Ovary (tissue), 9 donors: Measurements from ENCODE around the gene USP10. TPM values are rescaled to one million over a fixed set of nuclear protein-coding genes. Genes with fewer than 3 reads are reported as not detected.

Experiments
- DNase-seq, 5 donors: peaks; one replicate each; pipeline ENCODE4 v3.0.0-alpha.2; 2019 to 2020
- H3K27ac ChIP-seq, 2 donors: fragments of 200-600 bp; one replicate each; pipeline versions ENCODE4 v1.5.1 to v1.8.0; 2019 to 2022
- H3K27me3 ChIP-seq: fragments of 200-600 bp; one replicate; pipeline ENCODE4 v1.8.0; 2022
- H3K36me3 ChIP-seq: fragments of 200-600 bp; sonication (generic); one replicate; pipeline ENCODE4 v1.5.1; 2019
- H3K4me1 ChIP-seq: one replicate; pipeline ENCODE4 v1.8.1; 2013; ENCODE audit warnings: mild to moderate bottlenecking, moderate library complexity; ENCODE audit not compliant: insufficient read depth
- H3K4me3 ChIP-seq: fragments of 200-600 bp; sonication (generic); one replicate; pipeline ENCODE4 v1.5.1; 2017
- H3K9me3 ChIP-seq, 2 donors: fragments of 200-600 bp in 1 of 2; sonication (generic) in 1 of 2; one replicate each; pipeline versions ENCODE4 v1.5.1 to v1.8.1; 2013 to 2019; ENCODE audit warnings: mild to moderate bottlenecking in 1 of 2, moderate library complexity in 1 of 2
- CTCF ChIP-seq, 3 donors: fragments of 450-650 bp in 2 of 3; fragments of 200-600 bp in 1 of 3; IDR thresholded peaks; one replicate each; pipeline versions ENCODE4 v1.5.1 to v1.8.0; 2016 to 2022; ENCODE audit warnings: antibody characterized with exemption in 3 of 3, mild to moderate bottlenecking in 1 of 3
- EP300 ChIP-seq: sonication (generic); formaldehyde crosslinking; IDR thresholded peaks from one replicate; pipeline ENCODE4 v1.6.1; 2017; ENCODE audit warnings: antibody characterized with exemption
- POLR2A ChIP-seq: fragments of 450-650 bp; IDR thresholded peaks from one replicate; pipeline ENCODE4 v1.6.1; 2017; ENCODE audit warnings: antibody characterized with exemption, mild to moderate bottlenecking, moderate library complexity
- WGBS, 3 donors: extraction: QIAGEN DNeasy Blood & Tissue Kit in 1 of 3; methylation state at CpG; one replicate each; pipeline versions ENCODE4 v1.1.5 to v1.1.7; 2013 to 2017; 5-methylcytosine and 5-hydroxymethylcytosine counted together
- intact Hi-C, 4 donors: fragments of 100-400 bp; cut with DNase I; formaldehyde crosslinking; loops; one replicate each; pipeline versions ENCODE4 v1.11.0 to v1.15.1; 2022 to 2023
- polyA plus RNA-seq, 2 donors: library from polyadenylated mRNA; stranded (reverse); fragments of 200-250 nt in 1 of 2; fragments of 350-450 nt in 1 of 2; fragmentation: Illumina TruSeq in 1 of 2; extraction: RNeasy Lipid Tissue Mini Kit (QIAGEN cat#74804) in 1 of 2; gene quantifications; one replicate each; pipeline ENCODE4 v1.2.3, GENCODE V29; 2013 to 2014
- total RNA-seq, 7 donors: library from RNA; depleted of rRNA in 2 of 7; stranded (reverse); fragments of >200 nt in 2 of 7; fragmentation: NEBNext Ultra II Directional in 3 of 7; extraction: Animal tissue kit (Norgen Biotek cat#: 25700) in 3 of 7; gene quantifications; one replicate each; pipeline versions ENCODE4 v1.1.0 to v1.2.4, GENCODE V29; 2016 to 2023
- donor health status: DM: no; HTN: no; CAD: no; lungs with moderate emphysema.
- donor health status: DM: no; HTN: no; CAD: no.
- donor health status: Bipolar disorder and iron deficiency.
- donor health status: DM: yes; HTN: yes; CAD: no.
- donor health status: DM: no; HTN: no; CAD: no.
- donor health status: DM: yes; HTN: yes; CAD: no.

Gene USP10
- total and polyA plus RNA-seq, 9 donors, result 24.6 to 98.8 (median 71.4) TPM

GRCh38 chr16:84765616-84766580, 66.1 kb downstream of the USP10 start:
- H3K4me3 ChIP-seq, result no peak overlapping the region
- no peak for DNase-seq
- H3K27me3 ChIP-seq, result no peaks in the 10 kb centered on the region
- peak overlapping the region in 1 of 2 donors; percentile 69 for H3K27ac ChIP-seq
- H3K4me1 ChIP-seq, result peaks cover 7% of the 10 kb centered on the region
- 65 to 80% (median 74%) methylated on average over 17 of the region's 17 CpGs for WGBS, 3 donors
- intact Hi-C loops, result loop anchor here in 1 of 4 donors (5.0 kb wide), 1 partner anchor 71 kb away; no protein-coding TSS in a partner anchor
- no peaks in the 10 kb centered on the region for H3K36me3 ChIP-seq
- TF ChIP-seq POLR2A, result no peak
- no peak for TF ChIP-seq CTCF (IDR thresholded peaks at IDR 0.05)
- TF ChIP-seq EP300, result no peak
- H3K9me3 ChIP-seq, result no peaks in the 10 kb centered on the region

- 23 to 37% (median 23%) methylated on average over 11 of the region's 11 CpGs for WGBS, 3 donors
- Histone ChIP-seq H3K4me1 (peaks cover 7% of the 10 kb centered on the region), H3K27ac (peak overlapping the region in 1 of 2 donors; percentile 69), H3K36me3 (no peaks in the 10 kb centered on the region), H3K4me3 (no peak overlapping the region), H3K27me3 (no peaks in the 10 kb centered on the region), H3K9me3 (no peaks in the 10 kb centered on the region)
- no peak for DNase-seq
- intact Hi-C loops, result loop anchor here in 1 of 4 donors (5.0 kb wide), 1 partner anchor 70 kb away; no protein-coding TSS in a partner anchor
- TF ChIP-seq CTCF (IDR thresholded peaks at IDR 0.05) (no peak), EP300 (no peak), POLR2A (no peak)
Measured at GRCh38 chr16:84766978-84767773, 67.4 kb downstream of the USP10 start.

GRCh38 chr16:84768061-84768807, 68.4 kb downstream of the USP10 start:
- DNase-seq, result no peak
- Histone ChIP-seq H3K27ac (no peak overlapping the region), H3K9me3 (no peaks in the 10 kb centered on the region), H3K27me3 (no peaks in the 10 kb centered on the region), H3K4me3 (no peak overlapping the region), H3K36me3 (no peaks in the 10 kb centered on the region), H3K4me1 (peaks cover 7% of the 10 kb centered on the region)
- TF ChIP-seq EP300, result no peak
- no peak for TF ChIP-seq CTCF (IDR thresholded peaks at IDR 0.05)
- TF ChIP-seq POLR2A, result no peak
- 58 to 76% (median 61%) methylated on average over 4 of the region's 4 CpGs for WGBS, 3 donors
- intact Hi-C loops, result loop anchor here in 1 of 4 donors (5.0 kb wide), 1 partner anchor 69 kb away; no protein-coding TSS in a partner anchor

GRCh38 chr16:84768808-84769197, 69.0 kb downstream of the USP10 start:
- TF ChIP-seq CTCF (IDR thresholded peaks at IDR 0.05), result no peak
- TF ChIP-seq POLR2A, result no peak
- no peak for TF ChIP-seq EP300
- intact Hi-C loops, result loop anchor here in 1 of 4 donors (5.0 kb wide), 1 partner anchor 68 kb away; no protein-coding TSS in a partner anchor
- Histone ChIP-seq H3K27ac (no peak overlapping the region), H3K9me3 (no peaks in the 10 kb centered on the region), H3K36me3 (no peaks in the 10 kb centered on the region), H3K4me1 (peaks cover 7% of the 10 kb centered on the region), H3K4me3 (no peak overlapping the region), H3K27me3 (no peaks in the 10 kb centered on the region)
- DNase-seq, result no peak
- 96 to 98% (median 97%) methylated on average over 4 of the region's 4 CpGs for WGBS, 3 donors
